ENCODE measurements around the gene ERI3. TPM values are rescaled to one million over a fixed set of nuclear protein-coding genes. Genes with fewer than 3 reads are reported as not detected.

The ERI3 gene
- total RNA-seq, 1 donor from 2014 or later: 31.0 TPM

DNA sequence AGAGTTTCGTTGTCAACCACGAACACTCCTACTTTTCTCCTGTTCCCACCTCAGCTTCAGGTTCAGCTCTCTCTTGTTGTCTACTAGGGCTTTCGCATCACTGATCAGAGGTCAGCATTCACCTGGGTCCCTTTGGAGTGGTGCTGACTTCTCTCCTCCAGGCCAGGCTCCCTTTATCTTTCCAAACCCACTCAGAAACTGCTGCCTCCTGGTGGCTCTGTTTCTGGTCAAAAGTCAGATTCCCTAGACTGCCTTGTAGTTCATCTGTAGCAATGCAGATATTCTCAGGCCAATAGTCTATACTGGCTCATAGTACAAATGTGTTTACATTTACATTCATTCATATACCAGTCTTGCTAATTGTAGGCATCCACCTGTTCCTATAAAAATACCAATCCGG lies 6.4 kb upstream of the ERI3 start:
- Mint-ChIP-seq H3K4me1 (no peaks in the 10 kb centered on the region), H3K9me3 (no peaks in the 10 kb centered on the region), H3K4me3 (no peak overlapping the region), H3K27ac (no peak overlapping the region), H3K36me3 (no peaks in the 10 kb centered on the region), H3K27me3 (ENCODE audit: insufficient read depth, low read depth) (peaks cover 5% of the 10 kb centered on the region)
- no peaks in the 10 kb centered on the region for H3K79me2 ChIP-seq (ENCODE audit: low read depth)
- TF ChIP-seq EZH2 (IDR thresholded peaks at IDR 0.05): no peak
- no peak for TF ChIP-seq EZH2phosphoT487 (IDR thresholded peaks at IDR 0.05)
- TF ChIP-seq, protein P1, sequence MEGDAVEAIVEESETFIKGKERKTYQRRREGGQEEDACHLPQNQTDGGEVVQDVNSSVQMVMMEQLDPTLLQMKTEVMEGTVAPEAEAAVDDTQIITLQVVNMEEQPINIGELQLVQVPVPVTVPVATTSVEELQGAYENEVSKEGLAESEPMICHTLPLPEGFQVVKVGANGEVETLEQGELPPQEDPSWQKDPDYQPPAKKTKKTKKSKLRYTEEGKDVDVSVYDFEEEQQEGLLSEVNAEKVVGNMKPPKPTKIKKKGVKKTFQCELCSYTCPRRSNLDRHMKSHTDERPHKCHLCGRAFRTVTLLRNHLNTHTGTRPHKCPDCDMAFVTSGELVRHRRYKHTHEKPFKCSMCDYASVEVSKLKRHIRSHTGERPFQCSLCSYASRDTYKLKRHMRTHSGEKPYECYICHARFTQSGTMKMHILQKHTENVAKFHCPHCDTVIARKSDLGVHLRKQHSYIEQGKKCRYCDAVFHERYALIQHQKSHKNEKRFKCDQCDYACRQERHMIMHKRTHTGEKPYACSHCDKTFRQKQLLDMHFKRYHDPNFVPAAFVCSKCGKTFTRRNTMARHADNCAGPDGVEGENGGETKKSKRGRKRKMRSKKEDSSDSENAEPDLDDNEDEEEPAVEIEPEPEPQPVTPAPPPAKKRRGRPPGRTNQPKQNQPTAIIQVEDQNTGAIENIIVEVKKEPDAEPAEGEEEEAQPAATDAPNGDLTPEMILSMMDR (IDR thresholded peaks at IDR 0.05): peak; percentile 35
- H3K4me3 ChIP-seq: no peak overlapping the region
- no peak overlapping the region for H3K9ac ChIP-seq
- H3K9me3 ChIP-seq (ENCODE audit: low read depth): no peaks in the 10 kb centered on the region
- DNase-seq (ENCODE audit: low spot score): no peak
- H3K27me3 ChIP-seq: peaks cover 3% of the 10 kb centered on the region
- no peak overlapping the region for H3K27ac ChIP-seq
- no peaks in the 10 kb centered on the region for H3F3A ChIP-seq (ENCODE audit: low read depth)
- H4K20me1 ChIP-seq (ENCODE audit: low read depth): no peaks in the 10 kb centered on the region
- no peak overlapping the region for H3K4me2 ChIP-seq
- H3K4me1 ChIP-seq: no peaks in the 10 kb centered on the region
- no peaks in the 10 kb centered on the region for H3K36me3 ChIP-seq
- no peak overlapping the region for H2AFZ ChIP-seq (replicated peaks)

- H3K79me2 ChIP-seq (ENCODE audit: low read depth): peaks cover 5% of the 10 kb centered on the region
- Mint-ChIP-seq H3K9me3 (no peaks in the 10 kb centered on the region), H3K27ac (no peak overlapping the region), H3K4me3 (no peak overlapping the region), H3K36me3 (no peaks in the 10 kb centered on the region), H3K4me1 (peaks cover 11% of the 10 kb centered on the region), H3K27me3 (ENCODE audit: insufficient read depth, low read depth) (peaks cover 7% of the 10 kb centered on the region)
- peaks cover under 1% of the 10 kb centered on the region for H4K20me1 ChIP-seq (ENCODE audit: low read depth)
- no peaks in the 10 kb centered on the region for H3K4me1 ChIP-seq
- TF ChIP-seq EZH2 (IDR thresholded peaks at IDR 0.05) (no peak), EZH2phosphoT487 (IDR thresholded peaks at IDR 0.05) (no peak)
- no peak overlapping the region for H3K4me2 ChIP-seq
- H2AFZ ChIP-seq (replicated peaks): no peak overlapping the region
- H3K9ac ChIP-seq: no peak overlapping the region
- no peaks in the 10 kb centered on the region for H3K36me3 ChIP-seq
- H3K27ac ChIP-seq: no peak overlapping the region
- H3K4me3 ChIP-seq: no peak overlapping the region
- no peaks in the 10 kb centered on the region for H3K9me3 ChIP-seq (ENCODE audit: low read depth)
- H3K27me3 ChIP-seq: no peaks in the 10 kb centered on the region
- no peaks in the 10 kb centered on the region for H3F3A ChIP-seq (ENCODE audit: low read depth)
- no peak for DNase-seq (ENCODE audit: low spot score)
These were observed 4.3 kb upstream of the ERI3 start for GRCh38 chr1:44359234-44359935.

- TF ChIP-seq EZH2phosphoT487 (IDR thresholded peaks at IDR 0.05) (no peak), EZH2 (IDR thresholded peaks at IDR 0.05) (no peak)
- TF ChIP-seq, protein P1 (IDR thresholded peaks at IDR 0.05): no peak
- Histone ChIP-seq H3K36me3 (no peaks in the 10 kb centered on the region), H3K9ac (no peak overlapping the region), H3K27ac (no peak overlapping the region), H2AFZ (replicated peaks) (no peak overlapping the region), H3K4me1 (peaks cover 11% of the 10 kb centered on the region), H3K79me2 (ENCODE audit: low read depth) (peaks cover 22% of the 10 kb centered on the region), H3K27me3 (no peaks in the 10 kb centered on the region), H3K9me3 (ENCODE audit: low read depth) (no peaks in the 10 kb centered on the region), H3K4me3 (no peak overlapping the region), H4K20me1 (ENCODE audit: low read depth) (peaks cover 16% of the 10 kb centered on the region), H3F3A (ENCODE audit: low read depth) (no peaks in the 10 kb centered on the region), H3K4me2 (no peak overlapping the region)
- Mint-ChIP-seq H3K27me3 (ENCODE audit: insufficient read depth, low read depth) (peaks cover 4% of the 10 kb centered on the region), H3K4me1 (peaks cover 28% of the 10 kb centered on the region), H3K27ac (no peak overlapping the region), H3K4me3 (no peak overlapping the region), H3K36me3 (no peaks in the 10 kb centered on the region), H3K9me3 (no peaks in the 10 kb centered on the region)
- DNase-seq (ENCODE audit: low spot score): no peak
These were observed 2.7 kb upstream of the ERI3 start for GRCh38 chr1:44357710-44358109.

GRCh38 chr1:44355582-44356305 lies 687 bp upstream of the ERI3 start:
- peaks cover 11% of the 10 kb centered on the region for H3K4me1 ChIP-seq
- H3K79me2 ChIP-seq (ENCODE audit: low read depth): peaks cover 34% of the 10 kb centered on the region
- peak overlapping the region; percentile 99 for H2AFZ ChIP-seq (replicated peaks)
- Mint-ChIP-seq H3K4me1 (peaks cover 35% of the 10 kb centered on the region), H3K36me3 (peaks cover 4% of the 10 kb centered on the region), H3K4me3 (peak overlapping the region; percentile 94), H3K9me3 (no peaks in the 10 kb centered on the region), H3K27me3 (ENCODE audit: insufficient read depth, low read depth) (peaks cover 4% of the 10 kb centered on the region), H3K27ac (peak overlapping the region; percentile 46)
- no peak for DNase-seq (ENCODE audit: low spot score)
- peak overlapping the region; percentile 45 for H3K4me2 ChIP-seq
- no peaks in the 10 kb centered on the region for H3F3A ChIP-seq (ENCODE audit: low read depth)
- TF ChIP-seq EZH2phosphoT487 (IDR thresholded peaks at IDR 0.05) (no peak), EZH2 (IDR thresholded peaks at IDR 0.05) (no peak)
- TF ChIP-seq, protein P1 (IDR thresholded peaks at IDR 0.05): no peak
- H3K36me3 ChIP-seq: no peaks in the 10 kb centered on the region
- H4K20me1 ChIP-seq (ENCODE audit: low read depth): peaks cover 35% of the 10 kb centered on the region
- no peak overlapping the region for H3K4me3 ChIP-seq
- no peak overlapping the region for H3K27ac ChIP-seq
- no peaks in the 10 kb centered on the region for H3K27me3 ChIP-seq
- no peak overlapping the region for H3K9ac ChIP-seq
- no peaks in the 10 kb centered on the region for H3K9me3 ChIP-seq (ENCODE audit: low read depth)
